ENCODE data around the gene FZD8.
A peak's percentile ranks its signal among the peaks of the same experiment; 100 is the strongest.

FZD8 gene

DNA sequence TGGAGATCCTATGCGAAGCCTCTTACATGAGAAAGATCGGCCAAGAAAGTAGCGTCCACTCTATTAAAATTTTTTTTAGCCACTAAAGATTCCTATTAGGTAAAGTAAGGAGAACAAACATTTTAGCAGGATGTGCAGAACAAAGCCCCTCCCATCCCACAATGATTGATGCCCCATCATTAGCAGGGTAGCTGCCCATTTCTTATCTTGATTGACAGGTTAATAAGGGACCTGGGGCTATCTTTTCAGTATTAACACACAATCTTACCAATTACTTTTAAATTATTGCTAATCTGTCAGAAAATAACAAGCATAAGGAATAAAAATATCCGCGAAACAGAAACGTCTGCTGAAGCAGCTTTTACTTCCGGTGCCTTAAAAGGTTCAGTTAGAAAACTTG, 5.1 kb downstream of the FZD8 start:
- Histone ChIP-seq H3K27ac (ENCODE audit: low read depth, low read length) (no peak overlapping the region), H3K4me3 (ENCODE audit: low read length) (no peak overlapping the region), H2BK15ac (replicated peaks; ENCODE audit: low read depth) (no peak overlapping the region), H4K8ac (ENCODE audit: low read depth, low read length) (no peak overlapping the region), H3K23ac (ENCODE audit: low read length) (no peak overlapping the region), H3K27me3 (ENCODE audit: insufficient read depth, low read length, poor library complexity) (no peaks in the 10 kb centered on the region), H3K79me2 (ENCODE audit: control insufficient read depth, insufficient read depth, low read length) (peaks cover 5% of the 10 kb centered on the region), H2BK5ac (ENCODE audit: low read length) (no peak overlapping the region), H3K36me3 (ENCODE audit: control insufficient read depth, insufficient read depth, low read length) (no peaks in the 10 kb centered on the region), H3K4me1 (ENCODE audit: control insufficient read depth, low read depth, low read length) (peaks cover 2% of the 10 kb centered on the region), H2AK5ac (ENCODE audit: low read length) (no peak overlapping the region), H3K9ac (ENCODE audit: low read length) (no peak overlapping the region), H4K5ac (ENCODE audit: low read length) (no peak overlapping the region), H2BK120ac (ENCODE audit: low read depth, low read length) (no peak overlapping the region), H3K4ac (ENCODE audit: low read depth, low read length) (no peak overlapping the region), H3K4me2 (ENCODE audit: low read length) (no peak overlapping the region), H3K56ac (ENCODE audit: low read length) (no peak overlapping the region), H3K79me1 (ENCODE audit: low read length) (no peaks in the 10 kb centered on the region), H3K18ac (ENCODE audit: low read length) (no peak overlapping the region)
- WGBS (ENCODE audit: extremely low coverage, insufficient coverage, low lambda C conversion rate) = no CpG with 5 or more reads among the region's 7 CpGs
- DNase-seq = no peak

DNA sequence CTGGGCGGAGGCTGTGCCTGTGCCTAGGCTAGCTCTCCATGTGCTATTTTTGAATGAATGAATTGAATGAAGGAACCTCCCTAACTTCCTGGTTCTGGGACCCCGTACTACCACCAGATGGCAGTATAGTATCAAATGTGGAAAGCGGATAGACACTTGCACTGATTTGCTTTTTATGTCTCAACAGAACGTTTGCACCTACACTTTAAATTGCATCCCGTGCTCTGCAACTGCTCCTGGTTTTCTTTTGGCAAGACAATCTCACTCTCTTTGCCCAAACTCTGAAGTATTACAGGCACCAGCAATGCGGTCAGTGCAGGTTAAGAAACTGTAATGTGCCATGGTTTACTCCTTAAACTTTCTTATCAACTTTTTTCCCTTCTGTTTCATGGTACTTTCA, 6.5 kb downstream of the FZD8 start:
- no peak overlapping the region for H3K4ac ChIP-seq (ENCODE audit: low read depth, low read length)
- H3K27ac ChIP-seq (ENCODE audit: low read depth, low read length) = no peak overlapping the region
- peaks cover 2% of the 10 kb centered on the region for H3K4me1 ChIP-seq (ENCODE audit: control insufficient read depth, low read depth, low read length)
- H3K18ac ChIP-seq (ENCODE audit: low read length) = no peak overlapping the region
- no peaks in the 10 kb centered on the region for H3K36me3 ChIP-seq (ENCODE audit: control insufficient read depth, insufficient read depth, low read length)
- no peak overlapping the region for H4K8ac ChIP-seq (ENCODE audit: low read depth, low read length)
- no peak overlapping the region for H4K5ac ChIP-seq (ENCODE audit: low read length)
- no peak overlapping the region for H3K4me2 ChIP-seq (ENCODE audit: low read length)
- no CpG with 5 or more reads among the region's 6 CpGs for WGBS (ENCODE audit: extremely low coverage, insufficient coverage, low lambda C conversion rate)
- H3K4me3 ChIP-seq (ENCODE audit: low read length) = no peak overlapping the region
- no peak overlapping the region for H2AK5ac ChIP-seq (ENCODE audit: low read length)
- H3K79me1 ChIP-seq (ENCODE audit: low read length) = no peaks in the 10 kb centered on the region
- no peak overlapping the region for H3K9ac ChIP-seq (ENCODE audit: low read length)
- no peak overlapping the region for H3K56ac ChIP-seq (ENCODE audit: low read length)
- no peak overlapping the region for H3K23ac ChIP-seq (ENCODE audit: low read length)
- no peak overlapping the region for H2BK15ac ChIP-seq (replicated peaks; ENCODE audit: low read depth)
- no peak overlapping the region for H2BK5ac ChIP-seq (ENCODE audit: low read length)
- peak; percentile 83 for DNase-seq
- peaks cover 2% of the 10 kb centered on the region for H3K79me2 ChIP-seq (ENCODE audit: control insufficient read depth, insufficient read depth, low read length)
- no peak overlapping the region for H2BK120ac ChIP-seq (ENCODE audit: low read depth, low read length)
- H3K27me3 ChIP-seq (ENCODE audit: insufficient read depth, low read length, poor library complexity) = no peaks in the 10 kb centered on the region

DNA sequence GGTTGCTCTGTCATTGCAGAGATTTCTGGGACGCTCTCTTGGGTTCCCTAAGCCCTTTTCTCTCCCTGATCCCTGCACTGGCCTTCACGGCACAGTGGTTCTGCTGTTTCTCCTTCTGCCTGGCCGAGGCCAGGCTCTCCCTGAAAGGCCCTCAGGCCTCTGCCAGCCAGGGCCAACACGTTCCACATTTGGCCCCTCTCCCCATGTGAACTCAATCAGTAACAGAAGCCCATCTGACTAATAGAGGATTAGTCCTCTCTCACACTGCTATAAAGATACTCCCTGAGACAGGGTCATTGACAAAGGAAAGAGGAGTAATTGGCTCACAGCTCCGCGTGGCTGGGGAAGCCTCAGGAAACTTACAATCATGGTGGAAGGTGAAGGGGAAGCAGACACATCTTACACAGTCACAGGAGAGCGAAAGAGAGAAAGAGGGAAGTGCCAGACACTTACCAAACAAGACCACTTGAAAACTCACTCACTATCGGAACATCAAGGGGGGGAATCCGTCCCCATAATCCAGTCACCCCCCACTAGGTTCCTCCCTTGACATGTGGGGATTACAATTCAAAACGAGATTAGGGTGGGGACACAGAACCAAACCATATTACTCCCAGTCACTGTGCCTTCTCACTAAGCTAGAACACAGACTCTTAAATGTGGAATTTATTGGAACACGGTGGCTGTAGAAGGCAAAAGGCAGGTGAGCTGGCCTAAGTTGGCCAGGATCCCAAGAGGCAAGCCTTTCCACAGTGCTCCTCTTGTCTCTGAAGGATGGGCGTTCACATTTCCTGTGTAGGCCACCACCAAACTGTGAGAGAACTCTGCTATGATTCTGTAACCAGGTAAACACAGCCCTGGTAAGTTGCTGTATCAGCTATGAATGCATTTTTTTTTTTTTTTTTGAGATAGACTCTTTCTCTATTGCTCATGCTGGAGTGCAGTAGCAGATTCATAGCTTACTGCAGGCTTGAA, 8.8 kb downstream of the FZD8 start:
- Histone ChIP-seq H3K27me3 (ENCODE audit: insufficient read depth, low read length, poor library complexity) (no peaks in the 10 kb centered on the region), H2BK15ac (replicated peaks; ENCODE audit: low read depth) (no peak overlapping the region), H4K8ac (ENCODE audit: low read depth, low read length) (no peak overlapping the region), H3K79me2 (ENCODE audit: control insufficient read depth, insufficient read depth, low read length) (no peaks in the 10 kb centered on the region), H3K18ac (ENCODE audit: low read length) (no peak overlapping the region), H2BK120ac (ENCODE audit: low read depth, low read length) (no peak overlapping the region), H3K4me3 (ENCODE audit: low read length) (no peak overlapping the region), H3K79me1 (ENCODE audit: low read length) (no peaks in the 10 kb centered on the region), H3K4me2 (ENCODE audit: low read length) (no peak overlapping the region), H3K4ac (ENCODE audit: low read depth, low read length) (no peak overlapping the region), H2BK5ac (ENCODE audit: low read length) (no peak overlapping the region), H3K36me3 (ENCODE audit: control insufficient read depth, insufficient read depth, low read length) (no peaks in the 10 kb centered on the region), H3K56ac (ENCODE audit: low read length) (no peak overlapping the region), H3K23ac (ENCODE audit: low read length) (no peak overlapping the region), H3K9ac (ENCODE audit: low read length) (no peak overlapping the region), H2AK5ac (ENCODE audit: low read length) (no peak overlapping the region), H4K5ac (ENCODE audit: low read length) (no peak overlapping the region), H3K4me1 (ENCODE audit: control insufficient read depth, low read depth, low read length) (peaks cover 2% of the 10 kb centered on the region), H3K27ac (ENCODE audit: low read depth, low read length) (no peak overlapping the region)
- peak; percentile 52 for DNase-seq
- no CpG with 5 or more reads among the region's 12 CpGs for WGBS (ENCODE audit: extremely low coverage, insufficient coverage, low lambda C conversion rate)

DNA sequence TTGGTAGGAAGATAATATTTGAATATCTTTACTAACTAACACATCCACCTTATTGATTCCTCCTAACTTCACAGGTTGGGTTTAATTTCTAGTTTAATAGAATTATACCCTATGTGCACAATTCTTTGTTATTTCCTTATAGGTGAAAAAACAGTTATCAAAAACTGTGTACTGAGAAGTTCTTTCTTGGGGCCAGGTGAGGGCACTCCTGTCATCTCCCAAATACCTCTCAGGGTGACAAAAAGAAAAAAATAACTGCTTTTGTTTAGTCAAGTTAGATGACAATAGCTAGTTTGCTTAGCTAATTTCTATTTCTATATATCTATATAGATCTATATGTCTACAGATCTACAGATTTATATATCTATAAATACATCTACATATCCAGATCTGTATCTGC, 10.1 kb downstream of the FZD8 start:
- Histone ChIP-seq H3K4me2 (ENCODE audit: low read length) (no peak overlapping the region), H2BK15ac (replicated peaks; ENCODE audit: low read depth) (no peak overlapping the region), H4K8ac (ENCODE audit: low read depth, low read length) (no peak overlapping the region), H3K18ac (ENCODE audit: low read length) (no peak overlapping the region), H3K4me1 (ENCODE audit: control insufficient read depth, low read depth, low read length) (no peaks in the 10 kb centered on the region), H2AK5ac (ENCODE audit: low read length) (no peak overlapping the region), H3K36me3 (ENCODE audit: control insufficient read depth, insufficient read depth, low read length) (no peaks in the 10 kb centered on the region), H3K27me3 (ENCODE audit: insufficient read depth, low read length, poor library complexity) (no peaks in the 10 kb centered on the region), H2BK120ac (ENCODE audit: low read depth, low read length) (no peak overlapping the region), H3K27ac (ENCODE audit: low read depth, low read length) (no peak overlapping the region), H3K9ac (ENCODE audit: low read length) (no peak overlapping the region), H4K5ac (ENCODE audit: low read length) (no peak overlapping the region), H3K79me2 (ENCODE audit: control insufficient read depth, insufficient read depth, low read length) (no peaks in the 10 kb centered on the region), H2BK5ac (ENCODE audit: low read length) (no peak overlapping the region), H3K56ac (ENCODE audit: low read length) (no peak overlapping the region), H3K23ac (ENCODE audit: low read length) (no peak overlapping the region), H3K4me3 (ENCODE audit: low read length) (no peak overlapping the region), H3K79me1 (ENCODE audit: low read length) (no peaks in the 10 kb centered on the region), H3K4ac (ENCODE audit: low read depth, low read length) (no peak overlapping the region)
- no peak for DNase-seq

DNA sequence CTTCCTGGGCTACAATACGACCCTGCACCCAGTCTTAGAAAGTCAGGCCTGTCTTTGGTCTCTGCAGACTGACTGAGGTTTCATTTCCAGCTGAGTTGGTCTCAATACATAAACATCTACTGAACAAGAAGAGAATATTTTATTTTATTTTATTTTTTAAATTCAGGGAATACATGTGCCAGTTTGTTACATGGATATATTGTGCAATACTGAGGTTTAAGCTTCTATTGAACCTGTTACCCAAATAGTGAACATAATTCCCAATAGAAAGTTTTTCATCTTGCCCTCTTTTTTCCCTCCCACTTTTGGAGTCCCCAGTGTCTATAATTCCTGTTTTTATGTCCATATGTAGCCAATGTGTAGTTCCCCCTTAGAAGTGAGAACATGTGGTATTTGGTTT, 10.7 kb downstream of the FZD8 start:
- H3K9ac ChIP-seq (ENCODE audit: low read length) = no peak overlapping the region
- no CpG with 5 or more reads among the region's 1 CpG for WGBS (ENCODE audit: extremely low coverage, insufficient coverage, low lambda C conversion rate)
- DNase-seq = no peak
- no peak overlapping the region for H3K23ac ChIP-seq (ENCODE audit: low read length)
- no peak overlapping the region for H2BK120ac ChIP-seq (ENCODE audit: low read depth, low read length)
- no peak overlapping the region for H4K8ac ChIP-seq (ENCODE audit: low read depth, low read length)
- no peak overlapping the region for H3K27ac ChIP-seq (ENCODE audit: low read depth, low read length)
- H3K79me2 ChIP-seq (ENCODE audit: control insufficient read depth, insufficient read depth, low read length) = no peaks in the 10 kb centered on the region
- H3K4me2 ChIP-seq (ENCODE audit: low read length) = no peak overlapping the region
- H2BK5ac ChIP-seq (ENCODE audit: low read length) = no peak overlapping the region
- no peaks in the 10 kb centered on the region for H3K79me1 ChIP-seq (ENCODE audit: low read length)
- H3K27me3 ChIP-seq (ENCODE audit: insufficient read depth, low read length, poor library complexity) = no peaks in the 10 kb centered on the region
- no peak overlapping the region for H3K4me3 ChIP-seq (ENCODE audit: low read length)
- H2AK5ac ChIP-seq (ENCODE audit: low read length) = no peak overlapping the region
- H3K4ac ChIP-seq (ENCODE audit: low read depth, low read length) = no peak overlapping the region
- H3K4me1 ChIP-seq (ENCODE audit: control insufficient read depth, low read depth, low read length) = peaks cover 2% of the 10 kb centered on the region
- no peak overlapping the region for H4K5ac ChIP-seq (ENCODE audit: low read length)
- no peak overlapping the region for H3K18ac ChIP-seq (ENCODE audit: low read length)
- H3K36me3 ChIP-seq (ENCODE audit: control insufficient read depth, insufficient read depth, low read length) = no peaks in the 10 kb centered on the region
- H3K56ac ChIP-seq (ENCODE audit: low read length) = no peak overlapping the region
- H2BK15ac ChIP-seq (replicated peaks; ENCODE audit: low read depth) = no peak overlapping the region
